HG03378 (cell line): ENCODE measurements around the gene SH3GL1.
"Not testable (repeated sequence)": the region's sequence is repeated elsewhere in the genome, so short reads cannot be mapped to it uniquely, and the experiment has no call there.

ENCODE experiments used
- ATAC-seq: cut with Tn5 transposase; IDR thresholded peaks from one replicate; pipeline ENCODE4 v1.9.1; 2021; ENCODE audit warnings: mild to moderate bottlenecking, moderate library complexity; ENCODE audit not compliant: unreplicated experiment

The SH3GL1 gene

GRCh38 chr19:4365341-4365740 is 35.0 kb downstream of the SH3GL1 start:
- no peak for ATAC-seq

DNA sequence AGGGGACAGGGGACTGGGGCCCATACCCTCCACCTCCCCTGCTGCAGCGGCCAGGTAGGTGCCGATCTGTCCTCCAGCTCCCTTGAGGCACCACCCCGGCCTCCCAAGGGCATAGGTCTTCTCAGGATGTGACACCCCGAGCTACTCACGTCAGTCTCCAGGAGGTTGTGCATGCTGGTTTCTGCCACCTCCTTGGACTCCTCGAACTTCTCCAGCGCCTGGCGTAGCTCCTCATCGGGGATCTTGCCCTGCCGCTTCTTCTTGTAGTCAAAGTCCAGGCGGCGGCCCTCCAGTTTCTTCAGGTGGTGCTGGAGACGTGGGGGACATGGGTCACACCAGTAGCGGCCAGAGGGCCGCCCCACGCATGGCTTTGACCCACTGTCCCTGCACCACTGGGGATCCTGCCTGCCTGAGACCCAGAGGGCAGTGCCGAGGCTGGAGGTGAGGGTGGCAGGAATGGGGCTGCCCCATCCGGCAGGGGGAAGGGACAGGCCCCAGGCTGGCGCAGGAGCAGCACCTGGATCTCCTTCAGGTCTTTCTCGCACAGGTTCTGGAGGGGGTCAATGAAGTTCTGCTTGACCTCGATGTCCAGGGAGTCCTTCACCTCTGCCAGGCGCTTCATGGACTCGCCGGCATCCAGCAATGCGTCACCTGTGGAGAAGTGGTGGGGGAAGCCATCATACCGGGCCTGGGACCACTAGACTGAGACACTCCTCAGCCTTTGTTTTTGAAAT is 36.6 kb downstream of the SH3GL1 start:
- no peak for ATAC-seq

DNA sequence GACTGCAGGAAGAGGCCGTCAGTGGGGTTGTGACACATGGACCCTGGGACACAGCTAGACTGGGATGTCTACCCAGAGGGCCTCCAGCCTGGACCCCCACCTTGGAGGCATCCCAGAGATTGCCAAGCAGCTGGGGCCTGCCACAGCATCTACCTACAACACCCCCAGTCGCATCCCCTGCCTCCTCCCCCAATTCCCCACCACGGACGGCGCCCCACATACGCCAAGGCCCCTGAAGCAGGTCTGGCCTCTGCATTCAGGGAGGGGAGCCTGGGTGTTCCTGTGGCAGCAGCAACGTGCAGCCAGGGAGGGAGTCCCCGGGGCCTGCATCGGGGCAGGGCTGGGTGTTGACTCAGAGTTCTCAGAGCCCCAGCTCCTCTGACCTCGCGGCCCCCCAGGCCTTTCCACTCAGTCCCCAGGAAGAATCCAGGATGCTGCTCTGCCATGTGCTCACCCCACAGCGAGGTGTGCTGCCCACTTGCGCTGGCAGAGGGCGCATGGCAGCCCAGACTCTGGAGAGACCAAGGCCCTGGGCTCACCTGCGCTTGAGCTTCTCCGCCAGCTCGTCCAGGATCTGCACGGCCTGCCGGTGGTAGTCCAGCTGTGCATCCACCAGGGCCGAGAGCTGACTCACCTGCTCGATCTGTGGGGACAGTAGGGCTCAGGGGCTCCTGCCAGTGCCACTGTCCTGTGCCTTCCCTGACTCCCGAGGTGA is 37.4 kb downstream of the SH3GL1 start:
- ATAC-seq: no peak

- ATAC-seq: no peak
Observed at GRCh38 chr19:4362101-4362828, 38.1 kb downstream of the SH3GL1 start.

- ATAC-seq: no peak
Observed at GRCh38 chr19:4361152-4362046, 38.9 kb downstream of the SH3GL1 start.

GRCh38 chr19:4360641-4361151 is 39.7 kb downstream of the SH3GL1 start:
- ATAC-seq: no peak

DNA sequence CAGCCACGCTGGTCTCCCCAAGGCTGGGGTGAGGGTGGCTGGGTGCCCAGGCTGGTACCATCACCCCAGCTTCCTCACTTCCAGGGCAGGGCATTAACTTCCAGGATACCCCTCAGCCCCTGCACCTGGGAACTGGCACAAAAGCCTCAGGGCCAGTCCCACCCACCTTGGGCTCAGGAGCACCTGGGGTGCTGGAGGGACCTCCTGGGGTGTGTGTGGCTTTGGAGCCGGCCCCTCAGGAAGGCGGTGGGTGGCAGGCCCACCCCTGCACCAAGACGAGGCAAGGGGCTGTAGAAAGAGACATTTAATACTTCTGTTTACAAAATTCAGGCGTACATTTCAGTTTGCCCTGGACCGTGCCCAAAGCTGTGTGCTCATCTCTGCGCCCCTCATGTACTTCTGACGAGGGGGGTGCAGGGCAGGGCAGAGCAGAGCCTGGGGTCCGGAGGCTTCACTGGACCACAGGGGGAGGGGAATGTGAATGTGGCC is 40.2 kb downstream of the SH3GL1 start:
- no peak for ATAC-seq

- ATAC-seq: no peak
Observed at GRCh38 chr19:4359627-4360000, 40.7 kb downstream of the SH3GL1 start.

DNA sequence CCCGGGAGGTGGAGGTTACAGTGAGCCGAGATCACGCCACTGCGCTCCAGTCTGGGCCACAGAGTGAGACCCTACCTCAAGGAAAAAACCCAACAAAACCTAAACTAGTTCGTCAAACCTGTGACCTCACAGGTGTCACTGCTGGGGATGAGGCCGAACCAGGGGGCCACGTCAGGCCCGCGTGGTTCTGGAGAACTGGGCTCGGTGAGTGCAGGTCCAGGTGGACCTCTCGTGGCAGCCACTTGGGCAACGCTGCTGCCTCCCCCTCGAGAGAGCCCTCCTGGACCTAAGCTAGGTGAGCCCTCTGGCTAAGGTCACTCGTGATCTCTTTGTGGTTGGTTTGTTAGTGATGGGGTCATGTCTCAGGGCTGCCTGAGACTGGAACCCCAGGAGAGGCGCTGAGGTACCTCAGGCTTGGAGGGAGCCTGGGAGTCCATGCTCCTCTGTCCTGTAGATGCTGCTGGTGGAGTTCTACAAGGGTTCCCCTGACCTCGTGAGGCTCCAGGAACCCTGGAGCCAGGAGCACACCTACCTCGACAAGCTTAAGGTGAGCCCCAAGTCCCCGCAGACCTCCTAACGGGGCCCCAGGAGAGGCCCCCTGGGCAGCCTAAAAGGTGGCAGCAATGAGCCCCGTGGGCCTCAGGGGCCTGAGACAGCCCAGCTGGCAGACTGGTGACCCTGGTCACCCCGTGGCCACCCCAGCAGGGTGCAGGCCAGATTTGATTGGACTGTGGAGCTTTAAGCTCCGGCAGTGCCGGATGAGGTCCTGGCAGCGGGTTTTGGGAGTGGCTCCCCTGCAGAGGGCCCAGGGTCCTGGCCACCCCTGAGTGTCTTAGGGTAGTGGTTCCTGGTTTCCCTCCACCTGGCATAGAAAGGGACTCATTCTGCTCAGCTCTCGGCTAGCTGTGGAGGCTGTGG is 41.4 kb downstream of the SH3GL1 start:
- ATAC-seq: no peak

- no peak for ATAC-seq
Observed at GRCh38 chr19:4357921-4358326, 42.4 kb downstream of the SH3GL1 start.

GRCh38 chr19:4357095-4357797 is 43.1 kb downstream of the SH3GL1 start:
- ATAC-seq: no peak

DNA sequence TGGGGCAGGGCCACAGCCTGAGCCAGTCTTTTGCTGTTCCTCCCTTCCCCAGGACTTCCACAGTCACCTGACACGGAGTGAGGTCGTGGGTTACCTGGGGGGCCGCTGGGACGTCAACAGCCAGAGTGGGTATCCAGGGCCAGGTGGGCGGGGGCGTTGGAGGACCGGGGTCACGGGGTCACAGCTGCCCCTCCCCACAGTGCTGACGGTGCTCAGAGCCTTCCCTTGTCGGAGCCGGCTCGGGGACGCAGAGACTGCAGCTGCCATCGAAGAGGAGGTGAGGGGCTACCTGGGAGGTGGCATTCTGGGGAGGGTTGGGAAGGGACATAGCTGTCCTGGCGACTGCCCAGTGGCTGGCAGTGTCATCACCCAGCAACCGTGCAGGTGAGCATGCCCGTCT is 45.5 kb downstream of the SH3GL1 start:
- ATAC-seq: no peak

GRCh38 chr19:4354282-4354681 is 46.1 kb downstream of the SH3GL1 start:
- ATAC-seq: no peak

- no peak for ATAC-seq
Observed at GRCh38 chr19:4352701-4353121, 47.6 kb downstream of the SH3GL1 start.

- ATAC-seq: no peak
Observed at GRCh38 chr19:4350726-4351125, 49.6 kb downstream of the SH3GL1 start.

DNA sequence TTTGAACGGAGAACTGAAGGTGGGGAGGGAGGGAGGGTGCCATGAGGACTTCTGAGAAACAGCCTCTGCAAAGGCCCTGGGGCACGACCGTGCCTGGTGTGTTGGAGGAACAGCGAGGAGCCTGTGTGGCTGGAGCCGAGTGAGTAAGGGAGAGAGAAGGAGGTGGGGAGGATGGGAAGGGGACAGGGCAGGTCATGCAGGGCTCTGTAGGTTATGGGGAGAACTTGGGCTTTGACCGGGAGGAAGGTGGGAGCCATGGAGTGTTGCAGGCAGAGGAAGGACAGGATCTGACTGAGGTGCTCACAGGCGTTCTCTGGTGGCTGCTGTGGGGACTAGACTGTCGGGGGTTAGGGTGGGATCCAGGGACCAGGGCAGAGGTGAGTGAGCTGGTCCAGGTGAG is 50.2 kb downstream of the SH3GL1 start:
- no peak for ATAC-seq

- not testable (repeated sequence) for ATAC-seq
Observed at GRCh38 chr19:4349225-4349624, 51.1 kb downstream of the SH3GL1 start.

GRCh38 chr19:4347521-4347920 is 52.8 kb downstream of the SH3GL1 start:
- no peak for ATAC-seq

DNA sequence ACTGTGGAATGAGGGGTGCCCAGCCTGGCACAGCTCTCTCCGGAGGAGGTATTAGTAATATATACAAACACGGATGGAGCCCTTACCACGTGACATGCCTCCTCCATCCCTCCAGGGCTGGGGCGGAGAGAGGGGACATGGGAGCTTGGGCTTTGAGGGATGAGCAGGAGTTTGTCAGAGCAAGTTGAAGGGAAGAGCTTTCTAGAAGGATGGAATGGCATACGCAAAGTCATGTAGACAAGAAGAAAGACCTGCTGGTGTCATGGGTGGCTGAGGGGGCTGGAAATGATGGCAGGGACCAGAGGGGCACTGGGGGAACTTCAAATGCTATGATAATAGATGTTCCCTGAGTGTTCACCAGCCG is 54.3 kb downstream of the SH3GL1 start:
- ATAC-seq: no peak
